CD8-positive, alpha-beta memory T cell (primary cell): ENCODE data around the gene CAMKK2. TPM values are rescaled to one million over a fixed set of nuclear protein-coding genes. Genes with fewer than 3 reads are reported as not detected.

ENCODE experiments used
- CTCF ChIA-PET: fragments of 350-600 bp; sonication (Branson Sonifier 250); formaldehyde crosslinking; loops from one replicate; lab custom pipeline; 2021; ENCODE audit warnings: antibody characterized with exemption; lab: Charles Lee
- POLR2A ChIA-PET: fragments of 350-600 bp; sonication (Branson Sonifier 250); formaldehyde crosslinking; loops from one replicate; lab custom pipeline; 2021; ENCODE audit warnings: antibody characterized with exemption; lab: Charles Lee
- DNase-seq, 5 donors: peaks; one replicate each; pipeline versions ENCODE4 v3.0.0 to v3.0.0-alpha.2; 2020 to 2022; ENCODE audit warnings: mixed read lengths in 1 of 5
- H3K27ac ChIP-seq: one replicate; pipeline ENCODE4 v1.7.0; 2013; ENCODE audit warnings: low read depth, mild to moderate bottlenecking, low read length, moderate library complexity
- H3K27me3 ChIP-seq: 2 replicates; pipeline ENCODE4 v1.7.0; 2013; ENCODE audit warnings: low read length, mild to moderate bottlenecking; ENCODE audit not compliant: insufficient read depth, poor library complexity, severe bottlenecking
- H3K36me3 ChIP-seq: 2 replicates; pipeline ENCODE4 v1.7.0; 2013; ENCODE audit warnings: mild to moderate bottlenecking, low read length, moderate library complexity; ENCODE audit not compliant: insufficient read depth
- H3K4me1 ChIP-seq: 2 replicates; pipeline ENCODE4 v1.7.0; 2013; ENCODE audit warnings: mild to moderate bottlenecking, low read length, moderate library complexity; ENCODE audit not compliant: insufficient read depth
- H3K4me3 ChIP-seq: 2 replicates; pipeline ENCODE4 v1.7.0; 2013; ENCODE audit warnings: mild to moderate bottlenecking, low read length
- H3K9me3 ChIP-seq: 2 replicates; pipeline ENCODE4 v1.7.0; 2013; ENCODE audit warnings: mild to moderate bottlenecking, low read length
- H3K27ac Mint-ChIP-seq, 8 donors: one replicate each; pipeline ENCODE4 v1.8.0; 2020 to 2021; ENCODE audit warnings: mixed read lengths in 8 of 8, mild to moderate bottlenecking in 6 of 8, inconsistent platforms in 3 of 8, moderate library complexity in 3 of 8
- H3K27me3 Mint-ChIP-seq, 2 donors: one replicate each; pipeline ENCODE4 v1.8.0; 2020 to 2021; ENCODE audit warnings: mixed read lengths in 2 of 2, mild to moderate bottlenecking in 1 of 2, moderate library complexity in 1 of 2
- H3K36me3 Mint-ChIP-seq, 3 donors: one replicate each; pipeline ENCODE4 v1.8.0; 2020 to 2021; ENCODE audit warnings: mixed read lengths in 3 of 3, inconsistent platforms in 1 of 3, mild to moderate bottlenecking in 1 of 3
- H3K4me1 Mint-ChIP-seq, 3 donors: one replicate each; pipeline ENCODE4 v1.8.0; 2020 to 2021; ENCODE audit warnings: mixed read lengths in 3 of 3, inconsistent platforms in 1 of 3, mild to moderate bottlenecking in 1 of 3
- H3K4me3 Mint-ChIP-seq, 7 donors: one replicate each; pipeline ENCODE4 v1.8.0; 2020 to 2021; ENCODE audit warnings: mixed read lengths in 7 of 7, mild to moderate bottlenecking in 6 of 7, moderate library complexity in 4 of 7, inconsistent platforms in 2 of 7
- H3K9me3 Mint-ChIP-seq, 5 donors: one replicate each; pipeline ENCODE4 v1.8.0; 2020 to 2022; ENCODE audit warnings: mixed read lengths in 5 of 5, mild to moderate bottlenecking in 3 of 5, moderate library complexity in 2 of 5, inconsistent platforms in 1 of 5
- polyA plus RNA-seq: library from polyadenylated mRNA; unstranded; fragments of 300-500 nt; fragmentation: Illumina TruSeq; gene quantifications from one replicate; pipeline ENCODE4 v1.2.3, GENCODE V29; 2021
- total RNA-seq, 2 experiments: library from RNA; stranded (reverse); gene quantifications; one replicate each; pipeline ENCODE4 v1.2.3, GENCODE V29; 2021

CAMKK2 gene
- total and polyA plus RNA-seq, 3 experiments from 2014 or later = 17.0 to 37.5 (median 35.9) TPM

DNA sequence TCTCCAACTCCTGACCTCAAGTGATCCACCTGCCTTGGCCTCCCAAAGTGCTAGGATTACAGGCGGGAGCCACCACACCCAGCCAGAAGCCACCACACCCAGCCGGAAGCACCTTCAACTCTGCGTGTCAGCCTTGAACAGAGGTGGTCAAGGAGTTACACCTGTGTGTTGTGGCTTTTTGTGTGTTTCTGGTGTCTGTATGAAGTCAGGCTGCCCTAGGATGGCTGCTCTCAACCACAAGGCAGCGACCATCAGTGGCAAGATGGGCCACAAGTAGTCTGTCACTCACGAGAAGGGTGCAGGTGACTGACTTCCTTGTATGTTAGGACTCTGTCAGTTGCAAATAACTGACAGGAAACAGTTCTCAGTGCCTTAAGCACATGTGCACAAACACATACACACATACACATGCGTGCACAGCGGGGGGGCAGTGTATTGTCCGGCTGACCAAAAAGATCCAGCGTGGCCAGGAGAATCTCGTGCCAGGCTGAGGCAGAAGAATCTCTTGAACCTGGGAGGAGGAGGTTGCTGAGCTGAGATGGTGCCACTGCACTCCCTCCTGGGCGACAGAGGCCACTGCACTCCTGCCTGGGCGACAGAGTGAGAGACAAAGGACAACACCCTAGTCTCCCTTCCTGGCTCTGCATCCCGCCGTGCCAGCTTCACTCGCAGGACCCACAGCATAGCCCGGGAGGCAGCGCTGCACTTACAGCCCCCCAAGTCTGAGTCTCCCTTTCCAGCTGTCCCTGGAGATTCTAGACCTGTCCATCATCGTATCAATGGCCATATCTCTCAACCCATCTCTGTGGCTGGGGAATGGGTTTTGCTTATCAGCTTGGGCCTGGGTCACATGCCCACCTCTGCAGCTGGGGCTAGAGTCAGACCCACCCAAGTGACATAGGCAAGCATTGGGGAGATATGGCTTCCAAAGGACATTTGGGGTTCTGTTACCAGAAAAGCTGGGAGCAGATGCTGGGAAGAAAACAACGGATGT, 72.9 kb downstream of the CAMKK2 start:
- no peak overlapping the region for H3K27ac ChIP-seq
- peaks cover 24 to 36% (median 25%) of the 10 kb centered on the region in 3 donors for H3K4me1 Mint-ChIP-seq
- peaks cover 46% of the 10 kb centered on the region for H3K4me1 ChIP-seq
- H3K36me3 ChIP-seq = peaks cover 1% of the 10 kb centered on the region
- no peaks in the 10 kb centered on the region for H3K27me3 Mint-ChIP-seq
- peak overlapping the region; percentile 64 to 94 (median 90) for H3K27ac Mint-ChIP-seq
- POLR2A ChIA-PET = interaction anchor here (0.5 to 2.7 kb wide), 4 partner anchors 9 to 581 kb away, joined by 3 to 14 read pairs (median 7); no protein-coding TSS in a partner anchor
- no peaks in the 10 kb centered on the region for H3K9me3 ChIP-seq
- H3K36me3 Mint-ChIP-seq = peaks cover 4 to 43% (median 5%) of the 10 kb centered on the region in 3 donors
- peak in 4 of 5 donors; percentile 9 to 68 (median 52) for DNase-seq
- H3K4me3 ChIP-seq = no peak overlapping the region
- peak overlapping the region in 6 of 7 donors; percentile 63 to 86 (median 71) for H3K4me3 Mint-ChIP-seq
- H3K9me3 Mint-ChIP-seq = no peaks in the 10 kb centered on the region
- no peaks in the 10 kb centered on the region for H3K27me3 ChIP-seq
- CTCF ChIA-PET = interaction anchor here (1.1 to 2.0 kb wide), 2 partner anchors 15 to 16 kb away, joined by 3 to 12 read pairs; no protein-coding TSS in a partner anchor

DNA sequence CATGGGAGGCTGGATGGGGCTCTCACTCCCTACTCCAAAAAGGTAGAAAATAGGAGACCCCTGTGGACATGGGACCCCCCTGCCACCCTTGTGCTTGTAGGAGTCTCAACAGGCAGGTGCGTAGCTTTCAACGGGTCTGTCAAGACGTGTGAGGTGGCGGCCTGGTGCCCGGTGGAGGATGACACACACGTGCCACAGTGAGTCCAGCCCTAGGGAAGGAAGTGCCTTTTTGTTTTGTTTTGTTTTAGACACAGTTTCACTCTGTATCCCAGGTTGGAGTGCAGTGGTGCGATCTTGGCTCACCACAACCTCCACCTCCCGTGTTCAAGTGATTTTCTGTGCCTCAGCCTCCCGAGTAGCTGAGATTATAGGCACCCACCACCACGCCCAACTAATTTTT, 73.7 kb downstream of the CAMKK2 start:
- no peak overlapping the region for H3K4me3 ChIP-seq
- H3K9me3 ChIP-seq = no peaks in the 10 kb centered on the region
- H3K4me1 ChIP-seq = peaks cover 46% of the 10 kb centered on the region
- Mint-ChIP-seq H3K27ac (peak overlapping the region; percentile 64 to 94 (median 90)), H3K4me3 (peak overlapping the region in 1 of 7 donors; percentile 23), H3K4me1 (peaks cover 24 to 36% (median 25%) of the 10 kb centered on the region in 3 donors), H3K27me3 (no peaks in the 10 kb centered on the region), H3K36me3 (peaks cover 4 to 47% (median 5%) of the 10 kb centered on the region in 3 donors), H3K9me3 (no peaks in the 10 kb centered on the region)
- no peaks in the 10 kb centered on the region for H3K27me3 ChIP-seq
- ChIA-PET CTCF (interaction anchor here (0.9 to 1.2 kb wide), 2 partner anchors 9 to 17 kb away, joined by 3 to 4 read pairs; no protein-coding TSS in a partner anchor), POLR2A (interaction anchor here (2.7 kb wide), 1 partner anchor 17 kb away, joined by 14 read pairs; no protein-coding TSS in a partner anchor)
- H3K27ac ChIP-seq = no peak overlapping the region
- no peak for DNase-seq
- H3K36me3 ChIP-seq = no peaks in the 10 kb centered on the region

DNA sequence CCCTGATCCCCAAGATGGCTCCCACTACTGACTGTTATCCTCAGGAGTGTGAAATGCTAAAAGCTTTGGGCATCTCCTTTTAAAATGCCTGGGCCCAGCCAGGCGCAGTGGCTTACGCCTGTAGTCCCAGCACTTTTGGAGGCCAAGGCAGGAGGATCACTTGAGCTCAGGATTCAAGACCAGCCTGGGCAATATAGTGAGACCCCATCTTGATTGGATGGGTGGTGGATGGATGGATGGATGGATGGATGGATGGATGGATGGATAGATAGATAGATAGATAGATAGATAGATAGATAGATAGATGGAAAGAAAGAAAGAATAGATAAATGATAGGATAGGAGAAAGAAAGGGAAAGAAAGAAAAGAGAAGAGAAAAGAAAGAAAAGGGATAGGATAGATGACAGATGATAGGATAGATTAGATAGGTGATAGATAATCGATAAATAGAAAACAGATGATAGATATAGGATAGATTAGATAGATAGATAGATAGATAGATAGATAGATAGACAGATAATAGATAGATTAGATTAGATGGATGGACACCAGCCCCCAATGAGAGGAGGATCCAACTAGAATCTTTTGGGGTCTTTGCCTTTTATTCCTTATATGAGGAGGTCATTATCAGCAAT, 77.0 kb downstream of the CAMKK2 start:
- no peak overlapping the region for H3K27ac ChIP-seq
- Mint-ChIP-seq H3K4me3 (no peak overlapping the region), H3K36me3 (peaks cover under 1 to 51% (median 7%) of the 10 kb centered on the region in 3 donors), H3K27me3 (no peaks in the 10 kb centered on the region), H3K27ac (peak overlapping the region in 5 of 8 donors; percentile 2 to 78 (median 51)), H3K4me1 (peaks cover 27 to 39% (median 38%) of the 10 kb centered on the region in 3 donors), H3K9me3 (no peaks in the 10 kb centered on the region)
- no peak overlapping the region for H3K4me3 ChIP-seq
- peaks cover 18% of the 10 kb centered on the region for H3K4me1 ChIP-seq
- no peaks in the 10 kb centered on the region for H3K36me3 ChIP-seq
- H3K27me3 ChIP-seq = no peaks in the 10 kb centered on the region
- DNase-seq = no peak
- ChIA-PET POLR2A (no interaction called here), CTCF (no interaction called here)
- no peaks in the 10 kb centered on the region for H3K9me3 ChIP-seq

DNA sequence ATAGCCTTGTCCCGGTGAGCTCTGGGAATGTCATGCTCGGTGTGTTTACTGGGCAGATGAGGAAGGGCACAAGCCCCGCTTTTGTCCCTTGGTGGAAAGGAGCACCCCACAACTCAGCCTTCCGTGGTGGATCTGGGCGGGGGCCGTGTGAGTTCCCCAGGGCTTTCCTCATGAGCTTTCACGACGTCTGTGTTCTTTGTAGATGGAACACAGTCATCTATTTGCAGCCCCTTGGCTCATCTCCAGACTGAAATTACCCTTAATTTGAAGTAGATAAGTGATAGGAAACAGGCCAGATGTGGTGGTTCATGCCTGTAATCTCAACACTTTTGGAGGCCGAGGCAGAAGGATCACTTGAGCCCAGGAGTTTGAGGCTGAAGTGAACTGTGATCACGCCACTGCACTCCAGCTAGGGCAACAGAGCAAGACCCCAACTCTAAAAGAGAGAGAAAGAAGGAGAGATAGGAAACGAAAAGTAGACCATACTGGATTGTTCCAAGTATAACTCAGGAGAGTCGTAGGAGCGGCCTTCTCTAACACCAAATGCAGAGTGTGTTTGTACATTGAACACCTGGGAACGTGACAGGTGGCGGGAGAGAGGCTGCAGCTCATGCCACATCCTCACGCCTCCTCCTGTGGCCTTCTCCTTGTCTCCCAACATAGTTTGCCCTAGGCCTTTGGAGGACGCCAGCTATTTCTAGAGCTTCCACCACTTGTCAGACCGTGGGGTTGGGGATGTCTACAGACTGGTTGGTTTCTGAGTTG, 77.7 kb downstream of the CAMKK2 start:
- Mint-ChIP-seq H3K4me1 (peaks cover 27 to 38% (median 36%) of the 10 kb centered on the region in 3 donors), H3K4me3 (no peak overlapping the region), H3K9me3 (no peaks in the 10 kb centered on the region), H3K36me3 (peaks cover 0 to 55% (median 10%) of the 10 kb centered on the region in 3 donors), H3K27me3 (no peaks in the 10 kb centered on the region), H3K27ac (peak overlapping the region in 5 of 8 donors; percentile 6 to 73 (median 46))
- ChIA-PET CTCF (no interaction called here), POLR2A (no interaction called here)
- H3K9me3 ChIP-seq = no peaks in the 10 kb centered on the region
- no peak for DNase-seq
- H3K27ac ChIP-seq = no peak overlapping the region
- H3K4me1 ChIP-seq = peaks cover 12% of the 10 kb centered on the region
- H3K36me3 ChIP-seq = no peaks in the 10 kb centered on the region
- no peak overlapping the region for H3K4me3 ChIP-seq
- no peaks in the 10 kb centered on the region for H3K27me3 ChIP-seq

DNA sequence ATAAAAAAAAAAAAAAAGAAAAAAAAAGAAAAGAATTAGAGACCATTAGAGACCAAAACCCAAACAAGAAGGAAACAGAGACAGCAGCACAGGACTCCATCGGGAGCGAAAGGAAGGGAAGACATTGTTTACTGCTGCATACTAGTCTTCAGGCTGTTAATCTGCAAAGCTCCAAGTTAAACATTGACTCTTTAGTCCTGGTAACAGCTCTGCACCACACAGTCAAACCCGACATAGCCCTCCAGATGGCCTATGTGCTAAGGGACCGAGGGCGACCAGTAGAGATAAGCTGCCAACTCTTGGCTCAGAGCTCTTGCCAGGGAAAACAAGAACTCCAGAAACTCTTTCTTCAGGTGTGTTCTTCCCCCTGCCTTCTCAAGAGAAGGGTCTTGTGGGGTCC, 78.7 kb downstream of the CAMKK2 start:
- Histone ChIP-seq H3K36me3 (no peaks in the 10 kb centered on the region), H3K27me3 (no peaks in the 10 kb centered on the region), H3K4me3 (no peak overlapping the region), H3K9me3 (no peaks in the 10 kb centered on the region), H3K4me1 (peaks cover 2% of the 10 kb centered on the region), H3K27ac (no peak overlapping the region)
- peak overlapping the region in 2 of 8 donors; percentile 22 to 66 for H3K27ac Mint-ChIP-seq
- POLR2A ChIA-PET = interaction anchor here (0.7 kb wide), 1 partner anchor 105 kb away, joined by 5 read pairs; no protein-coding TSS in a partner anchor
- H3K27me3 Mint-ChIP-seq = no peaks in the 10 kb centered on the region
- H3K4me1 Mint-ChIP-seq = peaks cover 17 to 37% (median 26%) of the 10 kb centered on the region in 3 donors
- no peak for DNase-seq
- H3K9me3 Mint-ChIP-seq = no peaks in the 10 kb centered on the region
- peaks cover 0 to 54% (median 10%) of the 10 kb centered on the region in 3 donors for H3K36me3 Mint-ChIP-seq
- CTCF ChIA-PET = interaction anchor here (0.8 to 1.9 kb wide), 3 partner anchors 13 to 577 kb away, joined by 3 to 5 read pairs (median 4); no protein-coding TSS in a partner anchor
- no peak overlapping the region for H3K4me3 Mint-ChIP-seq

DNA sequence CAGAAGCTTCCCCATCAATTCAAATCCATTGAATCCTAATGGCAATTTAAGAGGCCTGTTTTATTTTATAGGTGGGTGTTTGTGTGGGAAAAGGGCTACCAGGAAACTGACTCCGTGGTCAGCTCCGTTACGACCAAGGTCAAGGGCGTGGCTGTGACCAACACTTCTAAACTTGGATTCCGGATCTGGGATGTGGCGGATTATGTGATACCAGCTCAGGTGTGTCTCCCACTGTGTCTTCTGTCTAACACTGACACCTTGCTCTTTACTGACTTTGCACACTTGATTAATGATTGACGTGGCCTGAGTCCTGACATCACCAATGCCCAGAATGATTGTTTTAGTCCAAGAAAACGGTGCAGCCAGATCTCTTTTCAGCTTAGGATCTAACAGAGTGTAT, 79.4 kb downstream of the CAMKK2 start:
- POLR2A ChIA-PET = interaction anchor here (0.7 kb wide), 1 partner anchor 105 kb away, joined by 5 read pairs; no protein-coding TSS in a partner anchor
- Mint-ChIP-seq H3K27me3 (no peaks in the 10 kb centered on the region), H3K4me1 (peaks cover 17 to 38% (median 24%) of the 10 kb centered on the region in 3 donors), H3K9me3 (no peaks in the 10 kb centered on the region), H3K27ac (peak overlapping the region in 5 of 8 donors; percentile 1 to 71 (median 26)), H3K4me3 (no peak overlapping the region), H3K36me3 (peaks cover 0 to 52% (median 10%) of the 10 kb centered on the region in 3 donors)
- H3K9me3 ChIP-seq = no peaks in the 10 kb centered on the region
- H3K27ac ChIP-seq = no peak overlapping the region
- no peaks in the 10 kb centered on the region for H3K27me3 ChIP-seq
- DNase-seq = no peak
- no peaks in the 10 kb centered on the region for H3K36me3 ChIP-seq
- no peaks in the 10 kb centered on the region for H3K4me1 ChIP-seq
- no peak overlapping the region for H3K4me3 ChIP-seq
- CTCF ChIA-PET = interaction anchor here (1.2 to 2.3 kb wide), 3 partner anchors 13 to 22 kb away, joined by 4 to 5 read pairs (median 5); no protein-coding TSS in a partner anchor

DNA sequence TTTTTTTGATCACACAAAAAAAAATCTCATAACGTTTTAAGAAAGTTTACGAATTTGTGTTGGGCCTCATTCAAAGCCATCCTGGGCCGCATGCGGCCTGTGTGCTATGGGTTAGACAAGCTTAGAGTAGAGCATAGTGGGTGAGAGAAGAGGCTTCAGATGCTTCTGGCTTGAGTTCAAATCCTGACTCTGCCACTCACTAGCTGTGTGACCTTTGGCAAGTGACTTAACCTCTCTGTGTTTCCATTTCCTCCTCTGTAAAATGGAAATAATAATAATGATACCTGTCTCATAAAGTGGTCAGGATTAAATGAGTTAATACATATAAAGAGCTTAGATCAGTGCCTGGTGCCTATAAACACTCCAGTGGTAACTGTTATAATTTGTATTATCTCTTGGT, 80.4 kb downstream of the CAMKK2 start:
- ChIA-PET CTCF (interaction anchor here (1.9 to 2.3 kb wide), 2 partner anchors 14 to 23 kb away, joined by 4 to 5 read pairs; no protein-coding TSS in a partner anchor), POLR2A (no interaction called here)
- peaks cover 21 to 47% (median 31%) of the 10 kb centered on the region in 3 donors for H3K4me1 Mint-ChIP-seq
- no peaks in the 10 kb centered on the region for H3K9me3 Mint-ChIP-seq
- H3K27me3 Mint-ChIP-seq = no peaks in the 10 kb centered on the region
- Histone ChIP-seq H3K27me3 (no peaks in the 10 kb centered on the region), H3K27ac (no peak overlapping the region), H3K4me3 (no peak overlapping the region), H3K4me1 (peaks cover 2% of the 10 kb centered on the region), H3K9me3 (no peaks in the 10 kb centered on the region), H3K36me3 (no peaks in the 10 kb centered on the region)
- peak overlapping the region in 4 of 8 donors; percentile 43 to 86 (median 60) for H3K27ac Mint-ChIP-seq
- H3K36me3 Mint-ChIP-seq = peaks cover 0 to 47% (median 10%) of the 10 kb centered on the region in 3 donors
- DNase-seq = no peak
- no peak overlapping the region for H3K4me3 Mint-ChIP-seq
